ENCODE data around the gene SNX27.

GRCh38 chr1:151579436-151580225 lies 32.2 kb upstream of the SNX27 start:
- TF ChIP-seq CTCF (IDR thresholded peaks at IDR 0.05) (no peak), POLR2A (IDR thresholded peaks at IDR 0.05) (no peak)
